Smooth muscle cell (in vitro differentiated cells): ENCODE data around the gene TAPT1. TPM values are rescaled to one million over a fixed set of nuclear protein-coding genes. Genes with fewer than 3 reads are reported as not detected.

Experiments used
- DNase-seq: peaks from one replicate; lab custom pipeline; 2025; ENCODE audit not compliant: unreplicated experiment; lab: John Stamatoyannopoulos, UW
- H2AFZ ChIP-seq: fragments of 200-600 bp; sonication (generic); 2 replicates; pipeline ENCODE4 v1.6.0; 2016; ENCODE audit warnings: antibody characterized with exemption, low read depth, mild to moderate bottlenecking
- H3F3A ChIP-seq: fragments of 200-600 bp; sonication (generic); 2 replicates; pipeline ENCODE4 v1.6.0; 2017; ENCODE audit warnings: antibody characterized with exemption, low read depth
- H3K27ac ChIP-seq: fragments of 200-600 bp; sonication (generic); 2 replicates; pipeline ENCODE4 v1.5.1; 2016; ENCODE audit warnings: low read depth, mild to moderate bottlenecking
- H3K27me3 ChIP-seq: fragments of 200-600 bp; sonication (generic); 2 replicates; pipeline ENCODE4 v1.6.1; 2016; ENCODE audit warnings: low read depth, mild to moderate bottlenecking
- H3K36me3 ChIP-seq: fragments of 200-600 bp; sonication (generic); 2 replicates; pipeline ENCODE4 v1.5.1; 2016; ENCODE audit warnings: low read depth
- H3K4me1 ChIP-seq: fragments of 200-600 bp; sonication (generic); 2 replicates; pipeline ENCODE4 v1.5.1; 2016; ENCODE audit warnings: low read depth
- H3K4me2 ChIP-seq: fragments of 200-600 bp; sonication (generic); 2 replicates; pipeline ENCODE4 v1.6.0; 2016; ENCODE audit warnings: mild to moderate bottlenecking
- H3K4me3 ChIP-seq: fragments of 200-600 bp; sonication (generic); 2 replicates; pipeline ENCODE4 v1.5.1; 2016; ENCODE audit warnings: mild to moderate bottlenecking
- H3K79me2 ChIP-seq: fragments of 200-600 bp; sonication (generic); 2 replicates; pipeline ENCODE4 v1.6.0; 2016; ENCODE audit warnings: low read depth, mild to moderate bottlenecking
- H3K9ac ChIP-seq: fragments of 200-600 bp; sonication (generic); 2 replicates; pipeline ENCODE4 v1.6.0; 2016; ENCODE audit warnings: low read depth
- H3K9me3 ChIP-seq: fragments of 200-600 bp; sonication (generic); replicated peaks from 2 replicates; pipeline ENCODE4 v1.5.1; 2016; ENCODE audit warnings: low read depth
- H4K20me1 ChIP-seq: fragments of 200-600 bp; sonication (generic); 2 replicates; pipeline ENCODE4 v1.6.0; 2016; ENCODE audit warnings: low read depth
- CTCF ChIP-seq: fragments of 200-600 bp; sonication (generic); IDR thresholded peaks from 2 replicates; pipeline ENCODE4 v1.5.1; 2017; ENCODE audit warnings: borderline replicate concordance, mild to moderate bottlenecking, antibody characterized with exemption; ENCODE audit not compliant: insufficient read depth, poor library complexity, severe bottlenecking
- WGBS: methylation state at CpG from one replicate; pipeline ENCODE4 v1.1.7; 2016; ENCODE audit warnings: low lambda C conversion rate; 5-methylcytosine and 5-hydroxymethylcytosine counted together
- polyA plus RNA-seq: library from polyadenylated mRNA; unstranded; fragments of >200 nt; fragmentation: Nextera tagmentation; extraction: Ambion mirVana; gene quantifications from 2 replicates; pipeline ENCODE4 v1.2.1, GENCODE V29; 2016
- total RNA-seq: library from RNA; depleted of rRNA; stranded (reverse); fragments of >200 nt; gene quantifications from 2 replicates; pipeline ENCODE4 v1.2.3, GENCODE V29; 2014

TAPT1 gene
- total and polyA plus RNA-seq, 2 experiments from 2014 or later = 7.9 to 12.9 TPM

GRCh38 chr4:16157609-16158503 lies 68.4 kb downstream of the TAPT1 start:
- no peak for TF ChIP-seq CTCF
- Histone ChIP-seq H3K9me3 (no peaks in the 10 kb centered on the region), H3K9ac (no peak overlapping the region), H2AFZ (no peak overlapping the region), H3K4me1 (peaks cover 25% of the 10 kb centered on the region), H3K4me3 (no peak overlapping the region), H3K36me3 (no peaks in the 10 kb centered on the region), H4K20me1 (no peaks in the 10 kb centered on the region), H3K27me3 (no peaks in the 10 kb centered on the region), H3K27ac (no peak overlapping the region), H3F3A (no peaks in the 10 kb centered on the region), H3K79me2 (no peaks in the 10 kb centered on the region), H3K4me2 (no peak overlapping the region)
- WGBS = 58% methylated on average over 14 of the region's 14 CpGs
- DNase-seq = no peak

GRCh38 chr4:16155528-16156169 lies 70.6 kb downstream of the TAPT1 start:
- H3K4me2 ChIP-seq = no peak overlapping the region
- WGBS = 56% methylated on average over 9 of the region's 9 CpGs
- TF ChIP-seq CTCF = no peak
- H3K9ac ChIP-seq = no peak overlapping the region
- H3K36me3 ChIP-seq = no peaks in the 10 kb centered on the region
- no peak for DNase-seq
- H3F3A ChIP-seq = no peaks in the 10 kb centered on the region
- H2AFZ ChIP-seq = no peak overlapping the region
- H4K20me1 ChIP-seq = no peaks in the 10 kb centered on the region
- H3K4me1 ChIP-seq = peaks cover 25% of the 10 kb centered on the region
- H3K27me3 ChIP-seq = peaks cover 16% of the 10 kb centered on the region
- H3K4me3 ChIP-seq = no peak overlapping the region
- no peak overlapping the region for H3K27ac ChIP-seq
- H3K79me2 ChIP-seq = no peaks in the 10 kb centered on the region
- no peaks in the 10 kb centered on the region for H3K9me3 ChIP-seq

- no peaks in the 10 kb centered on the region for H3K9me3 ChIP-seq
- H4K20me1 ChIP-seq = no peaks in the 10 kb centered on the region
- H3F3A ChIP-seq = no peaks in the 10 kb centered on the region
- no peaks in the 10 kb centered on the region for H3K36me3 ChIP-seq
- TF ChIP-seq CTCF = no peak
- no peak overlapping the region for H3K4me3 ChIP-seq
- peaks cover 16% of the 10 kb centered on the region for H3K27me3 ChIP-seq
- no peak overlapping the region for H2AFZ ChIP-seq
- no peak overlapping the region for H3K9ac ChIP-seq
- DNase-seq = no peak
- peaks cover 26% of the 10 kb centered on the region for H3K4me1 ChIP-seq
- no peak overlapping the region for H3K4me2 ChIP-seq
- WGBS = over 99% methylated on average over 3 of the region's 3 CpGs
- no peaks in the 10 kb centered on the region for H3K79me2 ChIP-seq
- H3K27ac ChIP-seq = no peak overlapping the region
Measured at GRCh38 chr4:16154451-16154850, 71.8 kb downstream of the TAPT1 start.
